ENCODE data around the gene ABCC1. TPM values are rescaled to one million over a fixed set of nuclear protein-coding genes. Genes with fewer than 3 reads are reported as not detected.

ABCC1 gene
- total RNA-seq, 2 donors from 2014 or later: 33.4 to 87.7 TPM

DNA sequence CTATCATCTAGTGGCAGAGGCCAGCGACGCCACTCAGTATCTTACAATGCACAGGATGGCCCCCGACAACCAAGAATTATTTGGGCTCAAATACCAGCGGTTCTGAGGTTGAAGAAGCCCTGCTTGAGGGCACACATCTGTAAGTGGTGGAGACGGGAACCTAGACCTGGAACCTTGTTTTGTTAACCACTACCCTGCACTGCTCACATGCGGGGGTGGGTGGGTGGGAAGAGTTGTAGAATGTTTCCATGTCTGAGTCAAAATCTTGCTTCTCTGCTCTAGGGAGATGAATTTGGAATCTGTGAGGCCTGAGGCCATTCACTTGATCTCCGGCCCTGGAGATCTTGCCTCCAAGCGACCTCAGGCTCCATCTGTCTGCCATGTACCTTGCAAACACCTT is 44.1 kb downstream of the ABCC1 start:
- WGBS: 90% methylated on average over 8 of the region's 8 CpGs
- H3K27me3 ChIP-seq (replicated peaks; ENCODE audit: insufficient read depth): no peaks in the 10 kb centered on the region
- intact Hi-C loops (cut with DNase I): no loop called here
- peak overlapping the region in 1 of 2 donors; percentile 16 for H3K27ac ChIP-seq
- no peaks in the 10 kb centered on the region for H3K9me3 ChIP-seq
- no peaks in the 10 kb centered on the region for H3K36me3 ChIP-seq
- no peak for DNase-seq (ENCODE audit: low spot score)
- TF ChIP-seq POLR2AphosphoS5 (IDR thresholded peaks at IDR 0.05) (no peak), POLR2A (IDR thresholded peaks at IDR 0.05) (no peak)
- TF ChIP-seq, protein P1, sequence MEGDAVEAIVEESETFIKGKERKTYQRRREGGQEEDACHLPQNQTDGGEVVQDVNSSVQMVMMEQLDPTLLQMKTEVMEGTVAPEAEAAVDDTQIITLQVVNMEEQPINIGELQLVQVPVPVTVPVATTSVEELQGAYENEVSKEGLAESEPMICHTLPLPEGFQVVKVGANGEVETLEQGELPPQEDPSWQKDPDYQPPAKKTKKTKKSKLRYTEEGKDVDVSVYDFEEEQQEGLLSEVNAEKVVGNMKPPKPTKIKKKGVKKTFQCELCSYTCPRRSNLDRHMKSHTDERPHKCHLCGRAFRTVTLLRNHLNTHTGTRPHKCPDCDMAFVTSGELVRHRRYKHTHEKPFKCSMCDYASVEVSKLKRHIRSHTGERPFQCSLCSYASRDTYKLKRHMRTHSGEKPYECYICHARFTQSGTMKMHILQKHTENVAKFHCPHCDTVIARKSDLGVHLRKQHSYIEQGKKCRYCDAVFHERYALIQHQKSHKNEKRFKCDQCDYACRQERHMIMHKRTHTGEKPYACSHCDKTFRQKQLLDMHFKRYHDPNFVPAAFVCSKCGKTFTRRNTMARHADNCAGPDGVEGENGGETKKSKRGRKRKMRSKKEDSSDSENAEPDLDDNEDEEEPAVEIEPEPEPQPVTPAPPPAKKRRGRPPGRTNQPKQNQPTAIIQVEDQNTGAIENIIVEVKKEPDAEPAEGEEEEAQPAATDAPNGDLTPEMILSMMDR (IDR thresholded peaks at IDR 0.05): no peak
- H3K4me1 ChIP-seq (replicated peaks): no peaks in the 10 kb centered on the region
- no peak overlapping the region for H3K4me3 ChIP-seq

DNA sequence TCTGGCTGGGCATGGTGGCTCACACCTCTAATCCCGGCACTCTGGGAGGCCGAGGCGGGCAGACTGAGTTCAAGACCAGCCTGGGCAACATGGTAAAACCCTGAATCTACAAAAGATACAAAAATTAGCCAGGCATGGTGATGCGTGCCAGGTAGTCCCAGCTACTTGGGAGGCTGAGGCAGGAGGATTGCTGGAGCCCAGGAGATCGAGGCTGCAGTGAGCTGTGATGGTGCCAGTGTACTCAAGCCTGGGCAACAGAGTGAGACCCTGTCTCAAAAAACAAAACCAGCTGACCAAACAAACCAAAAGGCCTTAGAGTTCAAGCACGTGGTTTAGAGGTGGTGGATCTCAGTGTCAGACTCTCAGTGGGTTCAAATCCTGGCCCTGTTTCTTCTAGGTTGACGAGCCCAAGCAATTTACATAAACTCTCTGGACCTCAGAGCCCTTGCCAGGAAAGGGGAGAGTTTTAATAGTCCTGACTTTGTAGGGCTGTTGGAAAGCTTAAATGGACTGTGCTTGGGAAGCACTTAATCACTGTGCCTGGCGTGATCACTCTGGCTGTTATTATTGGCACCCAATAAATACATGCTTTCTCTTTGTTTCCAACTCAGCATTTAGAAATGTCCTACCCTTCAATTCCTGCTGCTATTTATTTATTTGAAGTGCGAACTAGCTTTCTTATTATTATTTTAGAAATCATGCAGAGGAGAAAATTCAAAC is 44.7 kb downstream of the ABCC1 start:
- DNase-seq (ENCODE audit: low spot score): no peak
- TF ChIP-seq POLR2AphosphoS5 (IDR thresholded peaks at IDR 0.05): peak; percentile 52
- no peak for TF ChIP-seq POLR2A (IDR thresholded peaks at IDR 0.05)
- WGBS: 69% methylated on average over 9 of the region's 9 CpGs
- Histone ChIP-seq H3K4me3 (no peak overlapping the region), H3K36me3 (no peaks in the 10 kb centered on the region), H3K27ac (peak overlapping the region in 1 of 2 donors; percentile 16), H3K4me1 (replicated peaks) (no peaks in the 10 kb centered on the region), H3K9me3 (no peaks in the 10 kb centered on the region), H3K27me3 (replicated peaks; ENCODE audit: insufficient read depth) (no peaks in the 10 kb centered on the region)
- intact Hi-C loops (cut with DNase I): no loop called here

DNA sequence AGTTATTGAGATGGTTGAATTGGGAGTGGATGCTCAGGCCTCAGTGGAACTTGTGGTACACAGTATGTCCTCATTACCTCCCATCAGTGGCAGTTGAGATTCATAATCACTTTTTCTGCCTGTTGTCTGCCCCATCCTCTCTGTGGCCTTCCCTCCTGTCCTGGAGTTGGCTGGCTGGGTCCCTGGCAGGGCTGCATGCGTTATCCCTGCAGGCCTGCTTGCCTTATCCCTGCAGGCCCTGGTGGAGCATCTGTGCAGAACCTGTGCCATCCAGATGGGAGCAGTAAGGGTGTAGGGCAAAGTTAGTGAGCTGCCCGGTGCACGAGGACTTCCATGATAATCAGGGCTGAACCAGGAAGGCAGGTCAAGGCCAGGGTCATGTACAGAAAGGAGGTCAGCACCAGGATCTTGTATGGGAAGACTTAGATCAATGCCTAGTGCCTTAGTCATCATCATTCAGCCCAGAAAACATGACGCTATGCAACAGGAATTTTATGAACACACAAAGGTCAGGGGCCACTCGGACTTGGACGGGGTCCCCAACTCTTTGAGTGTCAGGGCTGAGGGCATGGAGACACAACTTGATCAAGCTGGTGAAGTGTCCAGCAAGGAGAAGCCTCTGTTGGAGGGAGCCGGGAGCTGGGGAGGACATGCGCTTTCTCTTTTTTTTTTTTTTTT is 47.2 kb downstream of the ABCC1 start:
- Histone ChIP-seq H3K4me3 (no peak overlapping the region), H3K27ac (no peak overlapping the region), H3K4me1 (replicated peaks) (no peaks in the 10 kb centered on the region), H3K9me3 (no peaks in the 10 kb centered on the region), H3K27me3 (replicated peaks; ENCODE audit: insufficient read depth) (no peaks in the 10 kb centered on the region), H3K36me3 (no peaks in the 10 kb centered on the region)
- intact Hi-C loops (cut with DNase I): loop anchor here (5.0 kb wide), 1 partner anchor 44 kb away; no protein-coding TSS in a partner anchor
- no peak for TF ChIP-seq POLR2AphosphoS5 (IDR thresholded peaks at IDR 0.05)
- no peak for TF ChIP-seq POLR2A (IDR thresholded peaks at IDR 0.05)
- TF ChIP-seq, protein P1 (IDR thresholded peaks at IDR 0.05): no peak
- WGBS: 67% methylated on average over 8 of the region's 8 CpGs
- DNase-seq (ENCODE audit: low spot score): no peak

DNA sequence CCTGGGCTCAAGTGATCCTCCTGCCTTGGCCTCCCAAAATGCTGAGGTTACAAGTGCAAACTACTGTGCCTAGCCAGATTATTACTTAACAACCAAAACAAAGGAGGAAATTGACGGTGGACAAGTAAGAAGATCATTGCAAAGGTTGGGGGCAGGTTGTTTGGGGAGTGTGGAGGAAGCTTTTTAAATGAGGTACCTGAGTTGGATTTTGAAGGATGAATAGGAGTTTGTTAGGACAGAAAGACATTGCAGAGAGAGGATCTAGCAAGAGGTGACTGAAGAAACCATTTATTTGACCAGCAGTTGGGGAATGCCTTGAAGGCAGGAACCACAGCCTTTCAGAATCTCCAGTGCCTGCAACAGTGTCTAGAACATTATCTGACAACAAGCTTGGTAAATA is 51.3 kb downstream of the ABCC1 start:
- Histone ChIP-seq H3K4me1 (replicated peaks) (no peaks in the 10 kb centered on the region), H3K9me3 (no peaks in the 10 kb centered on the region), H3K27ac (no peak overlapping the region), H3K27me3 (replicated peaks; ENCODE audit: insufficient read depth) (no peaks in the 10 kb centered on the region), H3K4me3 (no peak overlapping the region), H3K36me3 (no peaks in the 10 kb centered on the region)
- TF ChIP-seq, protein P1 (IDR thresholded peaks at IDR 0.05): no peak
- TF ChIP-seq POLR2AphosphoS5 (IDR thresholded peaks at IDR 0.05) (no peak), POLR2A (IDR thresholded peaks at IDR 0.05) (no peak)
- 81% methylated on average over 1 of the region's 1 CpG for WGBS
- intact Hi-C loops (cut with DNase I): no loop called here
- DNase-seq (ENCODE audit: low spot score): no peak

DNA sequence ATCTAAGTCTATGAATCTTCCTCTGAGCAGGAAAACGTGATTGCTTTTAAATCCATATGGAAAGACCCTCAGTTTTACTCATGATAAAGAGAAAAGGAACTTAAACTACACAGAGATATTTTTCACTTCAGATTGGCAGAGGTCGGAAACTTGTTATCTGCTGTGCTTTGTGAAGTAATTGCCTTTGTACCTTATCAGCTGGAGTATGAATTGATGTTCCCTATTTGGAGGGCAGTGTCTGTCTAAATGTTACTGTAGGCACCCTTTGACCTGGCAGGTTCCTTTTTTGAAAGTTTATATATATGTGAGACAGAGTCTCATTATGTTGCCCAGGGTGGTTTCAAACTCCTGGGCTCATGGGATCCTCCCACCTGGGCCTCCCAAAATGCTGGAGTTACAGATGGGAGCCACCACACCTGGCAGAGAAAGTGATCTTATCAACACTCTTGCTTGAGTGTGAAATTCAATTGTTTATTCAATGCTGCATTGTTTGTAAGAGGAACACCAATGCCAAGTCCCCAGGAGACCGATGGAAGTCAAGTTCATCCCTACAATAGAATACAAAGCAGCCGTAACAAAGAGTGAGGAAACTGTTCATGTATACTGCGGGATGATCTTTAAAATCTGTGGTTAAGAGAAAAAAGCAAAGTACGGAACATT is 52.3 kb downstream of the ABCC1 start:
- Histone ChIP-seq H3K36me3 (no peaks in the 10 kb centered on the region), H3K27ac (no peak overlapping the region), H3K4me3 (no peak overlapping the region), H3K4me1 (replicated peaks) (no peaks in the 10 kb centered on the region), H3K9me3 (no peaks in the 10 kb centered on the region), H3K27me3 (replicated peaks; ENCODE audit: insufficient read depth) (no peaks in the 10 kb centered on the region)
- 71% methylated on average over 6 of the region's 6 CpGs for WGBS
- intact Hi-C loops (cut with DNase I): no loop called here
- DNase-seq (ENCODE audit: low spot score): no peak
- no peak for TF ChIP-seq POLR2A (IDR thresholded peaks at IDR 0.05)
- TF ChIP-seq, protein P1 (IDR thresholded peaks at IDR 0.05): no peak
- TF ChIP-seq POLR2AphosphoS5 (IDR thresholded peaks at IDR 0.05): no peak
